CD14-positive monocyte (primary cell): ENCODE measurements around the gene GALNT17. TPM values are rescaled to one million over a fixed set of nuclear protein-coding genes. Genes with fewer than 3 reads are reported as not detected.

Source experiments
- DNase-seq, 3 donors: peaks; one replicate each; pipeline ENCODE4 v3.0.0-alpha.2; 2011 to 2022
- H2AFZ ChIP-seq: 2 replicates; pipeline ENCODE4 v1.6.0; 2012; ENCODE audit warnings: mild to moderate bottlenecking, low read depth, low read length, inconsistent platforms; ENCODE audit not compliant: insufficient read depth, poor library complexity, severe bottlenecking
- H3K27ac ChIP-seq, 2 donors: 1 replicate in 1 of 2; 2 replicates in 1 of 2; pipeline ENCODE4 v1.5.1; 2012 to 2013; ENCODE audit warnings: low read length in 2 of 2, control low read depth in 1 of 2, inconsistent platforms in 1 of 2, low read depth in 1 of 2, mild to moderate bottlenecking in 1 of 2
- H3K27me3 ChIP-seq, 2 donors: one replicate each; pipeline versions ENCODE4 v1.6.0 to v1.6.1; 2011 to 2013; ENCODE audit warnings: low read length in 2 of 2; ENCODE audit not compliant: control insufficient read depth in 2 of 2, insufficient read depth in 2 of 2
- H3K36me3 ChIP-seq, 2 donors: replicated peaks in 1 of 2; 1 replicate in 1 of 2; 2 replicates in 1 of 2; pipeline versions ENCODE4 v1.5.1 to v1.6.1; 2012 to 2013; ENCODE audit warnings: low read length in 2 of 2, control low read depth in 1 of 2, inconsistent platforms in 1 of 2, mild to moderate bottlenecking in 1 of 2; ENCODE audit not compliant: insufficient read depth in 2 of 2, control insufficient read depth in 1 of 2
- H3K4me1 ChIP-seq, 2 donors: 1 replicate in 1 of 2; 2 replicates in 1 of 2; pipeline versions ENCODE4 v1.5.1 to v1.6.1; 2012 to 2013; ENCODE audit warnings: low read length in 2 of 2, control low read depth in 1 of 2, inconsistent platforms in 1 of 2, mild to moderate bottlenecking in 1 of 2, moderate library complexity in 1 of 2; ENCODE audit not compliant: insufficient read depth in 2 of 2, control insufficient read depth in 1 of 2
- H3K4me2 ChIP-seq: replicated peaks from 2 replicates; pipeline ENCODE3; 2012; ENCODE audit warnings: low read length, moderate library complexity, mild to moderate bottlenecking; ENCODE audit not compliant: poor library complexity, severe bottlenecking; ENCODE audit errors: extremely low read depth
- H3K4me3 ChIP-seq, 3 experiments: fragments of 200-600 bp in 1 of 3; sonication (generic) in 1 of 3; replicated peaks in 1 of 3; 1 replicate in 2 of 3; 2 replicates in 1 of 3; pipeline ENCODE4 v1.5.1; 2011 to 2013; ENCODE audit warnings: low read length in 3 of 3, mild to moderate bottlenecking in 3 of 3, control low read depth in 2 of 3, low read depth in 2 of 3, inconsistent platforms in 1 of 3, moderate library complexity in 1 of 3
- H3K79me2 ChIP-seq: 2 replicates; pipeline ENCODE4 v1.6.0; 2012; ENCODE audit warnings: mild to moderate bottlenecking, control low read depth, inconsistent platforms, low read length, moderate library complexity; ENCODE audit not compliant: insufficient read depth
- H3K9ac ChIP-seq: 2 replicates; pipeline ENCODE4 v1.6.0; 2017; ENCODE audit warnings: low read length, mild to moderate bottlenecking; ENCODE audit not compliant: insufficient read depth, poor library complexity, severe bottlenecking
- H3K9me3 ChIP-seq, 2 donors: replicated peaks in 1 of 2; 1 replicate in 1 of 2; 2 replicates in 1 of 2; pipeline versions ENCODE4 v1.5.1 to v1.6.1; 2012 to 2013; ENCODE audit warnings: low read length in 2 of 2, control low read depth in 1 of 2; ENCODE audit not compliant: control insufficient read depth in 1 of 2, insufficient read depth in 1 of 2
- H4K20me1 ChIP-seq: 2 replicates; pipeline ENCODE4 v1.6.0; 2012; ENCODE audit warnings: mild to moderate bottlenecking, low read length, control low read depth, moderate library complexity; ENCODE audit not compliant: insufficient read depth
- H3K27ac Mint-ChIP-seq, 7 donors: one replicate each; pipeline ENCODE4 v1.8.0; 2020; ENCODE audit warnings: mild to moderate bottlenecking in 7 of 7, mixed read lengths in 7 of 7, moderate library complexity in 6 of 7, inconsistent platforms in 2 of 7
- H3K27me3 Mint-ChIP-seq, 3 donors: one replicate each; pipeline ENCODE4 v1.8.0; 2021 to 2022; ENCODE audit warnings: low read depth in 3 of 3, mild to moderate bottlenecking in 3 of 3, mixed read lengths in 3 of 3, moderate library complexity in 3 of 3, inconsistent platforms in 1 of 3
- H3K36me3 Mint-ChIP-seq, 2 donors: one replicate each; pipeline ENCODE4 v1.8.0; 2020; ENCODE audit warnings: mixed read lengths in 2 of 2, inconsistent platforms in 1 of 2, mild to moderate bottlenecking in 1 of 2
- H3K4me1 Mint-ChIP-seq: one replicate; pipeline ENCODE4 v1.8.0; 2020; ENCODE audit warnings: mild to moderate bottlenecking, mixed read lengths
- H3K4me3 Mint-ChIP-seq, 2 donors: one replicate each; pipeline ENCODE4 v1.8.0; 2020; ENCODE audit warnings: mild to moderate bottlenecking in 2 of 2, mixed read lengths in 2 of 2, moderate library complexity in 1 of 2
- H3K9me3 Mint-ChIP-seq, 7 donors: one replicate each; pipeline ENCODE4 v1.8.0; 2020 to 2022; ENCODE audit warnings: mixed read lengths in 7 of 7, mild to moderate bottlenecking in 6 of 7, moderate library complexity in 6 of 7, inconsistent platforms in 2 of 7
- WGBS: methylation state at CpG from one replicate; pipeline ENCODE4 v1.1.5; 2013; ENCODE audit warnings: missing lambda C conversion rate; ENCODE audit not compliant: insufficient coverage; 5-methylcytosine and 5-hydroxymethylcytosine counted together
- intact Hi-C, 2 donors: fragments of 100-400 bp; cut with micrococcal nuclease; formaldehyde crosslinking; loops; one replicate each; pipeline versions ENCODE4 v1.15.0 to v1.15.1; 2023
- polyA plus RNA-seq, 3 donors: library from polyadenylated mRNA; depleted of rRNA in 1 of 3; unstranded in 2 of 3; stranded (reverse) in 1 of 3; fragments of 300-500 nt in 2 of 3; fragments of >200 nt in 1 of 3; fragmentation: Illumina TruSeq in 2 of 3; gene quantifications; 1 replicate in 2 of 3; 2 replicates in 1 of 3; pipeline ENCODE4 v1.2.3, GENCODE V29; 2012 to 2021
- TF ChIP-seq, protein P1 (sequence below): fragments of 200-600 bp; IDR thresholded peaks from one replicate; pipeline ENCODE4 v1.8.0; 2022; ENCODE audit warnings: antibody characterized with exemption, mild to moderate bottlenecking

Gene GALNT17
- polyA plus RNA-seq, 3 donors, result not detected

DNA sequence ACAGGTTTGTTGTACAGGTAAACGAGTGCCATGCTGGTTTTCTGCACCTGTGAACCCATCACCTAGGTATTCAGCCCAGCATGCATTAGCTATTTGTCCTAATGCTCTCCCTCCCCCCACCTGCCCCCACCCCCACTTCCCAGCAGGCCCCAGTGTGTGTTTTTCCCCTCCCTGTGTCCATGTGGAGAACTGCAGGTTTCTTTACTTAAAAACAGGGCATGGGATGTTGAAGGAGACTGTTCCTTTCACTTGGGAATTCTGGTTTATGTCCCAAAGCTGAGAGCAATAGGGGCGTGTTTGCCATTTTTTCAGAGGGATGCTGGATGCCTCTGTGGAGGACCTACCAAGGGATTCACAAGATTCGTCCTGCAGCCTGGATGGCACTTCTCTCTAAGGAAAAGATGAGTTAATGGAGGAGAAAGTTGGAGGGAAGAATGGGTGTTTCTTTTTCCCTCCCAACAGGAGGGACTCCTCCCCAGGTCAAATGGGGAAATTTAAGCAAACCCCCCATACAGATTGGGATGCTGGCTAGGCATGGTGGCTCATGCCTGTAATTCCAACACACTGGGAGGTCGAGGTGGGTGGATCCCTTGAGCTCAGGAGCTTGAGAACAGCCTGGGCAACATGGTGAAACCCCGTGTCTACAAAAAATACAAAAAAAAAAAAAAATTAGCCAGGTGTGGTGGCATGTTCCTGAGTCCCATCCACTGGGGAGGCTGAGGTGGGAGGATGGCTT lies 136.0 kb downstream of the GALNT17 start:
- WGBS, result 86% methylated on average over 1 of the region's 5 CpGs
- Histone ChIP-seq H4K20me1 (no peaks in the 10 kb centered on the region), H3K27ac (no peak overlapping the region), H3K36me3 (no peaks in the 10 kb centered on the region), H2AFZ (no peak overlapping the region), H3K27me3 (no peaks in the 10 kb centered on the region), H3K4me1 (no peaks in the 10 kb centered on the region), H3K9me3 (peaks cover 19 to 47% of the 10 kb centered on the region in 2 donors), H3K4me3 (no peak overlapping the region), H3K9ac (no peak overlapping the region), H3K79me2 (no peaks in the 10 kb centered on the region), H3K4me2 (no peak overlapping the region)
- no peak for DNase-seq
- no peaks in the 10 kb centered on the region for H3K36me3 Mint-ChIP-seq
- H3K27ac Mint-ChIP-seq, result no peak overlapping the region
- H3K9me3 Mint-ChIP-seq, result peaks cover 16 to 50% (median 21%) of the 10 kb centered on the region in 7 donors
- intact Hi-C loops, result no loop called here
- H3K4me3 Mint-ChIP-seq, result no peak overlapping the region
- TF ChIP-seq, protein P1, sequence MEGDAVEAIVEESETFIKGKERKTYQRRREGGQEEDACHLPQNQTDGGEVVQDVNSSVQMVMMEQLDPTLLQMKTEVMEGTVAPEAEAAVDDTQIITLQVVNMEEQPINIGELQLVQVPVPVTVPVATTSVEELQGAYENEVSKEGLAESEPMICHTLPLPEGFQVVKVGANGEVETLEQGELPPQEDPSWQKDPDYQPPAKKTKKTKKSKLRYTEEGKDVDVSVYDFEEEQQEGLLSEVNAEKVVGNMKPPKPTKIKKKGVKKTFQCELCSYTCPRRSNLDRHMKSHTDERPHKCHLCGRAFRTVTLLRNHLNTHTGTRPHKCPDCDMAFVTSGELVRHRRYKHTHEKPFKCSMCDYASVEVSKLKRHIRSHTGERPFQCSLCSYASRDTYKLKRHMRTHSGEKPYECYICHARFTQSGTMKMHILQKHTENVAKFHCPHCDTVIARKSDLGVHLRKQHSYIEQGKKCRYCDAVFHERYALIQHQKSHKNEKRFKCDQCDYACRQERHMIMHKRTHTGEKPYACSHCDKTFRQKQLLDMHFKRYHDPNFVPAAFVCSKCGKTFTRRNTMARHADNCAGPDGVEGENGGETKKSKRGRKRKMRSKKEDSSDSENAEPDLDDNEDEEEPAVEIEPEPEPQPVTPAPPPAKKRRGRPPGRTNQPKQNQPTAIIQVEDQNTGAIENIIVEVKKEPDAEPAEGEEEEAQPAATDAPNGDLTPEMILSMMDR, result no peak
- no peaks in the 10 kb centered on the region for H3K4me1 Mint-ChIP-seq
- H3K27me3 Mint-ChIP-seq, result no peaks in the 10 kb centered on the region

DNA sequence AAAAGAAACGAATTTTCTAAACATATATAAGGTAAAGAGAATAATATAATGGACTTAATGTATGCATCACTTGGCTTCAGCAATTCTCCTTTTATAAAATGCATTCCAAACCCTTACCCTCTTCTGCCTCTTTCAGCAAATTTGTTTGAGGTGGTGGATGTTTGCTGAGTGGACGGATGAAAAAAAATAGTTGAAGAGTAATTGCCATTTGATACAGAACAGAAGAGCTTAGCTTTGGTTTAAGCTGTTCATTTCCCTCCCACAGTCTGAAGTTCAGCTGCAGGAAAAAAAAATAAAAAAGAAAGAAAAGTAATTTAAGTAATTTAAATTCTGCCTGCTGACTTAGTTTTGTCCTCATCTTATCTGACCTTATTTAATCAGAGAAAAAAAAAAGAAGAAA lies 138.6 kb downstream of the GALNT17 start:
- H3K4me3 Mint-ChIP-seq, result no peak overlapping the region
- H4K20me1 ChIP-seq, result no peaks in the 10 kb centered on the region
- H3K9ac ChIP-seq, result no peak overlapping the region
- TF ChIP-seq, protein P1, result no peak
- intact Hi-C loops, result no loop called here
- H2AFZ ChIP-seq, result no peak overlapping the region
- no peak overlapping the region for H3K4me3 ChIP-seq
- H3K27ac Mint-ChIP-seq, result no peak overlapping the region
- WGBS, result no CpG with 5 or more reads among the region's 2 CpGs
- H3K79me2 ChIP-seq, result no peaks in the 10 kb centered on the region
- peaks cover 21 to 41% of the 10 kb centered on the region in 2 donors for H3K9me3 ChIP-seq
- no peaks in the 10 kb centered on the region for H3K4me1 ChIP-seq
- no peak overlapping the region for H3K27ac ChIP-seq
- no peaks in the 10 kb centered on the region for H3K27me3 ChIP-seq
- H3K27me3 Mint-ChIP-seq, result no peaks in the 10 kb centered on the region
- H3K9me3 Mint-ChIP-seq, result peaks cover 8 to 40% (median 14%) of the 10 kb centered on the region in 7 donors
- no peak overlapping the region for H3K4me2 ChIP-seq
- H3K36me3 Mint-ChIP-seq, result no peaks in the 10 kb centered on the region
- DNase-seq, result no peak
- H3K4me1 Mint-ChIP-seq, result no peaks in the 10 kb centered on the region
- no peaks in the 10 kb centered on the region for H3K36me3 ChIP-seq
